ENCODE results near the gene PIN1.
A peak's percentile ranks its signal among the peaks of the same experiment; 100 is the strongest.

PIN1 gene

DNA sequence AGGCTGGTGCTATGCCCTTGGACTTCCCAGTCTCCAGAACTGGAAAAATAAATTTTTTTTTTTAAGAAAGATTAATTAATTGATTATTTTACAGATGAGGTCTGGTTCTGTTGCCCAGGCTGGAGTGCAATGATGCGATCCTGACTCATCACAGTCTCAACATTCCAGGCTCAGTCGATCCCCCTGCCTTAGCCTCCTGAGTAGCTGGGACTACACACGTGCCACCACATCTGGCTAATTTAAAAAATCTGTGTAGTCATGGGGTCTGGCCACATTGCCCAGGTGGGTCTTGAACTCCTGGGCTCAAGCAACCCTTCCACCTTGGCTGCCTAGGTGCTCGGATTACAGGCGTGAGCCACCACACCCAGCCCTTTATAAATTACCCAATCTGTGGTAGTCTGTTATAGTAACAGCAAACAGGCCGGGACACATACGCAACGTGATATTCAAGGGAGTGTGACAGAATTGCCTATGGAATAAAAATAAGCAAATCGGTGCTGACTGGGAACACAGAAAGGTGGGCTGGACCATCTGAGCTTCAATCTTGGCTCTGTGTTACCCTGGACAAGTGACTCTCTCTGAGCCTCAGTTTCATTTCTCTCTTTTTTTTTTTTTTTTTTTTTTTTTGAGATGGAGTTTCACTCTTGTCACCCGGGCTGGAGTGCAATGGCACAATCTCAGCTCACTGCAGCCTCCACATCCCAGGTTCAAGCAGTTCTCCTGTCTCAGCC lies 42.8 kb downstream of the PIN1 start:
- in situ Hi-C loops (cut with HindIII; ENCODE audit: low sequenced_read_pairs), result no loop called here
- DNase-seq (ENCODE audit: low read depth, low spot score), result no peak
- TF ChIP-seq, protein P1, sequence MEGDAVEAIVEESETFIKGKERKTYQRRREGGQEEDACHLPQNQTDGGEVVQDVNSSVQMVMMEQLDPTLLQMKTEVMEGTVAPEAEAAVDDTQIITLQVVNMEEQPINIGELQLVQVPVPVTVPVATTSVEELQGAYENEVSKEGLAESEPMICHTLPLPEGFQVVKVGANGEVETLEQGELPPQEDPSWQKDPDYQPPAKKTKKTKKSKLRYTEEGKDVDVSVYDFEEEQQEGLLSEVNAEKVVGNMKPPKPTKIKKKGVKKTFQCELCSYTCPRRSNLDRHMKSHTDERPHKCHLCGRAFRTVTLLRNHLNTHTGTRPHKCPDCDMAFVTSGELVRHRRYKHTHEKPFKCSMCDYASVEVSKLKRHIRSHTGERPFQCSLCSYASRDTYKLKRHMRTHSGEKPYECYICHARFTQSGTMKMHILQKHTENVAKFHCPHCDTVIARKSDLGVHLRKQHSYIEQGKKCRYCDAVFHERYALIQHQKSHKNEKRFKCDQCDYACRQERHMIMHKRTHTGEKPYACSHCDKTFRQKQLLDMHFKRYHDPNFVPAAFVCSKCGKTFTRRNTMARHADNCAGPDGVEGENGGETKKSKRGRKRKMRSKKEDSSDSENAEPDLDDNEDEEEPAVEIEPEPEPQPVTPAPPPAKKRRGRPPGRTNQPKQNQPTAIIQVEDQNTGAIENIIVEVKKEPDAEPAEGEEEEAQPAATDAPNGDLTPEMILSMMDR (IDR thresholded peaks at IDR 0.05; ENCODE audit: low read depth, low read length), result no peak
- no peak overlapping the region for H3K4me3 ChIP-seq (ENCODE audit: low read depth, low read length)

DNA sequence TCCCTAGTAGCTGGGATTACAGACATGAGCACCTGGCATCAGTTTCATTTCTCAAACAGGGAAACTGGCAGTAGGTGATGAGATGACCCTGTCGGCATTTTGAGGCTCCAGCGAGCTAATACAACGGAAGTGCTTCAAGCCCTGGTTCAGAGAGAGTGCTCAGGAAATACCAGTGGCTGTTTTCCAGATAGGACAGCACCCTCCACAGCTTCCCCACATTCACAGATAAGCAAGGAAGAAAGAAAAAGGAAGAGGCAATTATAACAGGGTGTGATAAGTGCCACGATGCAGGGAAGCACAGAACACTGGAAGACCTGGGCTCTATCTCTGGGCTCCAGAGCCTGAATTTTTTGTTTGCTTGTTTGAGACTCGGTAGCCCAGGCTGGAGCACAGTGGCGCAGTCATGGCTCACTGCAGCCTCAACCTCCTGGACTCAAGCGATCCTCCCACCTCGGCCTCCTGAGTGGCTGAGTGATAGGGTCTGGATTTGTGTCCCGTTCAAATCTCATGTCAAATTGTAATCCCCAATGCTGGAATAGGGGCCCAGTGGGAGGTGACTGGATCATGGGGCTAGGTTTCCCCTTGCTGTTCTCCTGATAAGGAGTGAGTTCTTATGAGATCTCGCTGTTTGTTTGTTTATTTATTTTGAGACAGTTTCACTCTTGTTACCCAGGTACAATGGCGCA lies 43.5 kb downstream of the PIN1 start:
- H3K4me3 ChIP-seq (ENCODE audit: low read depth, low read length), result no peak overlapping the region
- TF ChIP-seq, protein P1 (IDR thresholded peaks at IDR 0.05; ENCODE audit: low read depth, low read length), result no peak
- in situ Hi-C loops (cut with HindIII; ENCODE audit: low sequenced_read_pairs), result no loop called here
- DNase-seq (ENCODE audit: low read depth, low spot score), result no peak

DNA sequence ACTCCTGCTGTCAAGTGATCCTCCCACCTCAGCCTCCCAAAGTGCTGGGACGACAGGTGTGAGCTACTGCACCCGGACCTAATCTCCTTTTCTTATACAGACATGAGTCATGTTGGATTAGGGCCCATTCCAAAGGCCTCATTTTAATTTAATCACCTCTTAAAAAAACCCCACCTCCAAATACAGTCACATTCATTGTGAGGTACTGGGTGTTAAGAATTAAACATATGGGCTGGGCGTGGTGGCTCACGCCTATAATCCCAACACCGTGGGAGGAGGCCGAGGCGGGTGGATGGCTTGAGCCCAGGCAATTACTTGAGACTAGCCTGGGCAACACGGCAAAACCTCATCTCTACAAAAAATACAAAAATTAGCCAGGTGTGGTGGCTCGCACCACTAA lies 46.6 kb downstream of the PIN1 start:
- in situ Hi-C loops (cut with HindIII; ENCODE audit: low sequenced_read_pairs), result no loop called here
- TF ChIP-seq, protein P1 (IDR thresholded peaks at IDR 0.05; ENCODE audit: low read depth, low read length), result no peak
- DNase-seq (ENCODE audit: low read depth, low spot score), result no peak
- no peak overlapping the region for H3K4me3 ChIP-seq (ENCODE audit: low read depth, low read length)

DNA sequence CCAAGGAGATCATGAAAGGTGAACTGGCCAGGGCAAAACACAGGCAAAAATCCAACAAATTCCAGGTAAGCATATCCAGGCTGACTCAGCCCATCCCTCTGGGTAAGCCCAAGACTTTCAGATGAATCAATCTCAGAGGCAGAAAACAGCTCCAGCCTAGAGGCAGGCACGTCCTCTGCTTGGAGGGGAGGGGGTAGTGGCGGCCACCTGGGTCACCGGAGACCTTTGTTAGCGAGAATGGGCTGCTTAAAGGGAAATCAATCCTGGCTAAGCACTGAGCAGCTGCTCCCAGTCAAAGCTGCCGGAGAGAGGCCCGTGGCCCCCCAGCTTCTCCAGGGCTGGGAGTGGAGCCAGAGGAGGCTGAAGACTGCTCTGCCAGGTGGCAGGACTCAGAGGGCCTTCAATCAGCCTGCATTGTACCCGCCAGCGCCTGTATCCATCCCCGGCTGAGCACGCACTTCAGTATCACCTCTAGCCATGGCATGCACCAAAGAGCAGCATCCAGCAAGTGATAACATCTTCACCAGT lies 48.2 kb downstream of the PIN1 start:
- in situ Hi-C loops (cut with HindIII; ENCODE audit: low sequenced_read_pairs), result no loop called here

DNA sequence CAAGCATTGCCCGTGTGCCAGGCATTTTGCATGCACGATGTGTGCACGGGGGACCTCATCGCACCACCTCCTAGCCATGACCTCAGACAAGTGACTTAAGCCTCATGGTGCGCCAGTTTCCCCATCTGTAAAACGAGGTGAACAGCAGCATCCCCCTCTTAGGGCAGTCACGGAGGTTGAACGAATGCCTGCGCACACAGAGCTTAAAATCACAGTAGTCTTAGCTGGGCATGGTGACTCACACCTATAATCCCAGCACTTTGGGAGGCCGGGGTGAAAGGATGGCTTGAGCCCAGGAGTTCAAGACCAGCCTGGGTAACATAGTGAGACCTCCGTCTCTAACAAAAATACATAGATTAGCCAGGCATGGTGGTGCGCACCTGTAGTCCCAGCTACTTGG lies 48.6 kb downstream of the PIN1 start:
- in situ Hi-C loops (cut with HindIII; ENCODE audit: low sequenced_read_pairs), result no loop called here

More for the DNA sequence above, 48.2 kb downstream of the PIN1 start:
- TF ChIP-seq, protein P1 (IDR thresholded peaks at IDR 0.05; ENCODE audit: low read depth, low read length), result no peak
- DNase-seq (ENCODE audit: low read depth, low spot score), result no peak
- H3K4me3 ChIP-seq (ENCODE audit: low read depth, low read length), result no peak overlapping the region

DNA sequence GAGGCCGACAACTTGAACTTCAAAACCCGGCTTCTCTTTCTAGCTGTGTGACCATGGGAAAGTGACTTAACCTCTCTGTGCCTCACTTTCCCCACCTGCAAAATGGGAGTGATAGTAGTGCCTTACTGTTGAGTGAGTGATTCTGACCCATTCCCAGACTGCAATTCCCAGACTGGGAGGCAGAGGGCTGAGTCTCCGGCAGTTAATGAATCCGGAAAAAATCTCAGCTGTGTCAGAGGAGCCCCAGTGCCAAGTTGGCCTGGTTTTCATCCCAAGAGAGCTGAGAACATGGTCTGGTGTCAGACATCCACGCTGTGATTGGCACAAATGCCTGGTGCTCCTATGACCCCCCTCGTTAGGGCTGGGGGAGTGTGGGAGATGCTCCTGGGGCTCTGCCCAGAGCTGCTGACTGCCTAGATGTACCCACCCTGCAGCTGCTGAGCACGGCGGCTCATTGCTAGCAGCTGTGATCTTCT lies 50.0 kb downstream of the PIN1 start:
- in situ Hi-C loops (cut with HindIII; ENCODE audit: low sequenced_read_pairs), result no loop called here
- no peak overlapping the region for H3K4me3 ChIP-seq (ENCODE audit: low read depth, low read length)
- TF ChIP-seq, protein P1 (IDR thresholded peaks at IDR 0.05; ENCODE audit: low read depth, low read length), result peak; percentile 44
- no peak for DNase-seq (ENCODE audit: low read depth, low spot score)

More for the DNA sequence above, 48.6 kb downstream of the PIN1 start:
- no peak overlapping the region for H3K4me3 ChIP-seq (ENCODE audit: low read depth, low read length)
- DNase-seq (ENCODE audit: low read depth, low spot score), result no peak
- TF ChIP-seq, protein P1 (IDR thresholded peaks at IDR 0.05; ENCODE audit: low read depth, low read length), result no peak

All from astrocyte of the spinal cord (primary cell).